HG03558 (cell line): ENCODE measurements around the gene SMIM5.

ENCODE experiments used
- ATAC-seq: cut with Tn5 transposase; IDR thresholded peaks from one replicate; pipeline ENCODE4 v1.9.1; 2021; ENCODE audit warnings: moderate number of reproducible peaks; ENCODE audit not compliant: unreplicated experiment; ENCODE audit errors: extremely low read depth

SMIM5 gene

GRCh38 chr17:75638893-75639292 lies 5.7 kb downstream of the SMIM5 start:
- no peak for ATAC-seq

- no peak for ATAC-seq
Observed at GRCh38 chr17:75639327-75639726, 6.1 kb downstream of the SMIM5 start.

DNA sequence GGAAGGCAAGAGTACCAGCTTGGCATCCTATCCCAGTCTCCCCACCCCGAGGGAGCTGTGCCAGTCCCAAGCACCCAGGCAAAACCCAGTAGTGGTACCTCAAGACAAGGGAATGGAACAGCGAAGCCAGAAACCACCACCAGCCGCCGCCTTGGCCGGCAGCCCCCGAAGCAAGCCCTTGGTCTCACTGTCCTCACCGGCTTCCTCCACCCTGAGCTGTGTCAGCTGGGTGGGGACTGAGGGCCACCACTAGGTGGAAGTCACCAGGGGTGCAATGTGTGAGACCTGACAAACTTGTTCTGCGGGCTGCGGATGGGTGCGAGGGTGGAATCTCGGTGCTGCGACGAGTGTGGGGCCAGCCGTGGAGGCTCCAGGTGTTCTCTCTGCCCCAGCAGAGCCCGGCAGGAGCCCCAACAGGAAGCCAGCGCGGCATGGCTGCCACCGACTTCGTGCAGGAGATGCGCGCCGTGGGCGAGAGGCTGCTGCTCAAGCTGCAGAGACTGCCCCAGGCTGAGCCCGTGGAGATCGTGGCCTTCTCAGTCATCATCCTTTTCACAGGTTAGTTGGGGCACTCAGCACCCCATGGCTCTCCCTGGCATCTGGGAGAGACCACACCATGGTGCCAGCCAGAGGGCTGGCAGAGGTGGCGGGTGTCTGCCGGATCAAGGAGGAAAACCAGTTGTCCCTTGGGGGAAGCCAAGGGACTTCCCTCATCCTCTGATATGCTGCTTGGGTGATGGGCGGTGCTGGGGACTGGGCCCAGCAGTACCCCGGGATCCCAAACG lies 6.7 kb downstream of the SMIM5 start:
- no peak for ATAC-seq

DNA sequence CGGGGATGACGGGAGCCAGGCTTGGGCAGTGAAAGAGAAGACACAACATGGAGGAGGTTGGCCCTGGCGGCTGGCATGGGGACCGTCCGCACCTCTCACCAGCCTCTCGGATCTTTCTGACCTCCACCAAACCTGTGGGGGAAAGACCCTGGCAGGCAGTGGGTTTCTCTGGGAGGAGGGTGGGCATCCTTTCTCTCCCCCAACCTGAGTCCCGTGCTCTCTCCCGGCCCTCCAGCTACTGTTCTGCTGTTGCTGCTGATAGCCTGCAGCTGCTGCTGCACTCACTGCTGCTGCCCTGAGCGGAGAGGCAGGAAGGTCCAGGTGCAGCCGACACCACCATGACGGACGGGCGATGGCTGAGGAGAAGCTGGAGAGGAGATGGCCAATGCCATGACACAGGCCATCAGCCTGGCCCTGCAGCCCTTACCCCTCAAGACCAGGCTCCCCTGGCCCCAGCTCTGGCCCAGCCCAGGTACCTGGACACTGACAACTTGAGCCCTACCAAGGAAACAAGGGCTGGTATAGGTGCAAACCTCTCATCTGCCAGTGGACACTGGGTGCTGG lies 7.4 kb downstream of the SMIM5 start:
- no peak for ATAC-seq

- no peak for ATAC-seq
Observed at GRCh38 chr17:75641343-75641742, 8.1 kb downstream of the SMIM5 start.

DNA sequence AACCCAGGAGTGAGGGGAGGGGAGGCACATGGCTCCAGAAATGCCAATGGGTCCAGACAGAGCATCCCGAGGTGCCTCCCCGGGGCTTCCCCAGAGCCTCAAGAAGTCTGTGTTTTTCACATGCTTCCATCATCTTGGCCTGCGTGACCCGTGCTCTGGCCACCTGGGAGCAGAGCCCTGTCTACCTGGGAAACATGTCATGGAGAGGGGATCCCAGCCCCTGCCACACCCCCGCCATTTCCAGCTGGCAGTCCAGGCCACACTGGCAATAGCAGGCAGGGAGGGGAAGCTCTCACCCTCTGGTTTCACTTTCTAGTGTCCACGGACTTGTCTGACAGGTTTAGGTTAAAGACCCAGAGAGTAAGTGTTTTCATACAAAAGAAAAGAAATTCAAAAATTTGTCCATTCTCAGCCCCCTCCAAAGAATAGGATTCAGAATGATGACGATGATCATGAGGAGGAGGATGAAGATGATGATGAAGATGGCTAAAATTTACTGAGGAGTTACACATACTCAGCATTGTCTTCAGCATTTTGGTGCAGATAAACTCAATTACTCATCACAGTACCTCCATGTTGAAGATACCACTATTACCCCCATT lies 9.0 kb downstream of the SMIM5 start:
- no peak for ATAC-seq

DNA sequence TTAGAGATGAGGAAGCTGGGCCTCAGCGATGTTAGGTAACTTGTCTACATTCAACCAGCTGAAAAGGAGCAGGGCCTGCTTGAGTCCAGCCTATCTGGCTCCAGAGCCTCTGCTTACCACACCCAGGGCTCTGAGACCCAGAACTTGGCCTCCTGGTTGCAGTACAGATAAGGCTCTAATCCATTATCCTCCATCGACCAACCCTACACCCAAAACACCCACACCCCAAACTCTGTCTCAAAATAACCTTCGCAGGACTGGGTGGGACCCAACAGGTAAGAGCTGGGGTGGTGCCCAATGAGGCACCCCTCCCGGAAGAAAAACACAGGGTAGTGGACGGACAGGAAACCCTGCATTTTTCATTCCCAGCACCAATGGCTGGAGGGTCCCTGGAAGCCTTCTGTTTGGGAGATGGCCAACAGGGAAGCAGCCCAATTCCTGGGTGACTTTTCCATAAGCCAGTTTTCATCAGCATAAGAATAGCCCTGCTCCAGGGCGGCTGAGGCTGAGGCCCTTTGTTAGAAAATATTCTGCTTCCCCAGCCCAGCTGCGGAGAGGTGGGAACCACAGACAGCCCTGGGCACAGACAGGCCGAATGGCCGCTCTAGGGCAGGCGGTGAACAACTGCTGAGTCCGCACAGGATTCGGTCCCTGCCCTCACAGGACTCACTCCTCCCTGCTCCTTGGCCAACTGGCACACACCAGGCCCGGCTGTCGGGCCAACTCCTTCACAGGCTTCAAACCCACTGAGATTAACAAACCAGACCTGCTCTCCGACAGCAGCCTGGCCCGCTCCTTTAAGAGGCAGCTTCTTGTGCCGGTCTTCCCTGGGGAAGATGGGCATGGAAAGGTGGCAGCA lies 9.8 kb downstream of the SMIM5 start:
- ATAC-seq = no peak

DNA sequence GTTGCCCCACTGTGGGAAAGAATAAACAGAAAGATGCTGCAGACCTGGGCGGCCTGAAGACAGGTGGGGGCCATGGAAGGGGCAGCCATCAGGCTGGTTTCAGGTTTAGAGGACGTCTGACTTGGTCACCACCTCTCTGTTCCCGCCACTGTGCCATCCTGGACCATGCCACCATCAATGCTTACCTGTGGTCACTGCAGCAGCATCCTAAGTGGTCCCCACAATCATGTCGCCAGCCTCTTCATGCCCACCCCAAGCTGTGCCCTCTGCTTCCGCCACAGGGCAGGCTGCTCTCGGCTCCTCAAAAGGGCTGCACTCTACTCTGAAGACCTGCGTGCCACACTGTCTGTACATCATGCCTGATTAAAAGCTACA lies 10.4 kb downstream of the SMIM5 start:
- no peak for ATAC-seq

DNA sequence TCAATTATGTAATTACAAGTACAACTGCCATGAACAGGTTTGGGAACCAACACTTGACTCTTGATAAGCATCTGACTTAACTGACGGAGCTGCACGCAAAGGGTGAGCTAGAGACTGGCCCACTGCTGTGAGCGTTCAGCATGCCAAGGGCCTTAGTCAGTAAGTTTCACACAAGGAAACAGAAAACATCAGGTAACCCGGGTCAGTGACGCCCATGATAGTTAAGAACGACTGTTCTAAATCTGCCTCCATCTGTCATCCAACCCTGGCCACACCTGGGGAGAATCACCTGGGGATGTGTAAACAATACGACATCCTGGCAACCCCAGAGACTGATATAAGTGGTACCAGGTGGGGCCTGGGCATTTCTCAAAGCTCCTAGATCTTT lies 12.3 kb downstream of the SMIM5 start:
- ATAC-seq = no peak

DNA sequence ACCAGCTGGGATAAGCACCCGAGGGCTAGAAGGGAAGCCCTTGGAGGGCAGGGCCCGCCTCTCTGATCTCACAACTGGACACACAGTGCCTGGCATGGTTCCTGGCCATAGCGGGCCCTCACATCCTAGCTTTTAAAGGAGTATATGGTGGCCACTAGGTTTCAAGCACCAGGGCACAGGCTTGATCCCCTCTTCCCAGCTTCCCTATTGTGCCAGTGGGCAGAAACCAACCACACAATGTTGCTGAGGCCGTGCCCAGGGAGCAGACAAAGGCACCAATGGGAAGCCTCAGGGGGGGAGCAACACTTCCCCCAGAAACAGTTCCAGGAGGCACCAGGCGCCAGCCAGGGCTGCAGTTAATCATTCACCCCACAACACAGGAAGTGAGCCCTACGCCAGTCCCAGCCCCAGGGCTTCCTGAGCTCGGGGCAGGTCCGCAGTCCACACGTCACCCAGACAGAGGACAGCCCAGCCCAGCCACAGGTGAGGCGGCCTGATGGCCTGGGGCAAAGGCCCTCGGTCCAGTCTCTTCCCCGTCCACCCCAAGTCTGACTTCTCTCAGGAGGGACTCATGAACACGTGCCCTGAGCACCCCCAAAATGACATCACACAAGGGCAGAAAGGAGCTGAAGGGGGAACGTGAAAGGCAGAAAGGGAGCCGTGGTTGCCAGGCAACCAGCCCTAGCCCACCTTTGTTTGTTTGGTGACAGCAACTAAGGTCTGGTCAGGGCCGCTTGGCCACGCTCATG lies 12.8 kb downstream of the SMIM5 start:
- ATAC-seq = no peak

- ATAC-seq = no peak
Observed at GRCh38 chr17:75646638-75646992, 13.4 kb downstream of the SMIM5 start.

- ATAC-seq = no peak
Observed at GRCh38 chr17:75647061-75647460, 13.8 kb downstream of the SMIM5 start.

DNA sequence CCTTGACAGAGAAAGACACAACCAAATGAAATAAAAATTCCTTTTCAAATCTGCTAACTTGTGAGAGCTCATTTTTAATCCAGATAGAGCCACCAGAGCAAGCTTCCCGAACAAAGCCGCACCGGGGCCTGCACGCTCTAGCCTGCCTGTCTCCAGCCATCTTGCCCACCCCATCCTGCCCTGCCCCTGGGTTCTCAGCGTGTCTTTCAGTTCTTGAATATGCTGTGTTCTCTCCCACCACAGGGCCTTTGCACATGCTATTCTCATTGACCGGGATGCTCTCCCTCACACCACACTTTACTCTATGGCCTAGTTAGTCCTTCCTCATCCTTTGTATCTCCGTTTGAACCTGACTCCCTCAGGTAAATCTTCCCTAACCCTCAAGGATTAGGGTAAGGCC lies 14.7 kb downstream of the SMIM5 start:
- ATAC-seq = no peak

DNA sequence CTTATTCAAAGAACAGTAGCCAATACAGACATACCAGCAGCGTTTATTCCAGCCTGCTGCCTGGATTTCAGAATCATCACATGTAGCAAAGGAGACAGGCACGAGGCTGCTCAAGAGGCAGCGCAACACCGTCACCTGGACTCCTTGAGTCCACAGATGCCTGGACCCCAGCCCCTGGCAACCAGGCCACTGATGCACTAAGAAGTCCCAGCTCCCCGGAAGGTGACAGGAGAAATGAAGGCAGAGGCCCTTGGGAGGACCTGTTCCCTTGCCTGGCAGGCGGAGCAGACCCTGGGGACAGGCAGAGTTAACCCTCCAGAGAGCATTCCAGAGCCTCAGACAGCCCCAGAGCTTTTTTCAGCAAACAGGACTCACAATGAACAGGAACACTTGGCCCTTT lies 16.5 kb downstream of the SMIM5 start:
- ATAC-seq = no peak

DNA sequence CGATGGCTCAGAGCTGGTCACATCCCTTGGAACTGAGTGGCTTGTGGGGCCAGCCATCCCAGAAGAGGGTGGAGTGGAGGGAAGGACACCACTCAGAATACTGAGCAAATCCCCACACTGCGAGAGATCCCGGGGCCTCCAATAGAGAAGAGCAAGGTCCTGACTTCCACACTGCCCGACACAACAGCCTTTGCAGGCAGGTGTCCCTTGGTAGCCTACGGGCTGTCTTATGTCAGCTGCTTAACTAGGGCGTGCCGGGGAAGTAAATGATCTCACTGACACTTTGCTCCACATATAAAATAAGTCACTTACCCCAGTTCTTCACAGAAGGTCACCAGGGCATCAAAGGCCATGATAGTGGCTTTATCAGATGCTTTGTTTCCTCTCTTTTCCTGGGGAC lies 17.6 kb downstream of the SMIM5 start:
- ATAC-seq = no peak

DNA sequence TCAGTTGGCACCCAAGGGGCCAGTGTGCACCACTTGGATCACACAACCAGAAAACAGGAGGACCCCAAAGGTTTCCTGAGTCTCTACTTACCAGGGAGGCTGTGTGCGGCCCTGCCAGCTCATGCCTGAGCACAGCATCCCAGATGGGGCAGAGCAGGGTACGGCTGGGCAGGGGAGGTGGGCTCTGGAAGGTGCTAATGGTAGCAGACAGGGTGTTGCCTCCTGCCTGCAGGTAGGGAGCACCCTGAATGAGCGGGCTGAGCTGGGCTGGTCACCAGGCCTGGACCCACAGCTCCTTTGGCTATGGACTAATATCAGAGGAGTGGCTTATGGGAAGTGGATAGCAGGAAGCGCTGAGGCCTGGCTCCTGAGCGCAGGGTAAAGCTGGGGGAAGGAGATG lies 19.1 kb downstream of the SMIM5 start:
- no peak for ATAC-seq

GRCh38 chr17:75652934-75653549 lies 19.8 kb downstream of the SMIM5 start:
- ATAC-seq = no peak

DNA sequence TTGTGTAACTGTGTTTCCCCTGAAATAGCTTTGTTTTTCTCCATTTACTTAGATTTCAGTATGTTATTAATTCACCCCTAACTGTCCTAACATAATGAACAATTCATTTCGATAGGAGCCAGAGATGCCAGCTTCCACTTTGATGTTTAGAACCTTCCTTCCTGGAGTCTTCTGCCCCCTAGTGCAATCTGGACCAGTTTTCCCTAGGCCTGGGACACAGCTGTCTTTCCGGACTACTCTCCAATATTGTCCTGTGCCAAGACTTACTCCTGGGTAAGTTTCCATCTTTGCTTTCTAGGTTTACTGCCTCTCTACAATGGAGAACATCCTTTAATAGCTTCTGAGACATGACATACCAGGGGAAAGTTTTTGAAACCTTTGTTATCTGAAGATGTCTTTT lies 20.9 kb downstream of the SMIM5 start:
- ATAC-seq = no peak

GRCh38 chr17:75658237-75658636 lies 25.0 kb downstream of the SMIM5 start:
- no peak for ATAC-seq

- ATAC-seq = no peak
Observed at GRCh38 chr17:75661531-75661930, 28.3 kb downstream of the SMIM5 start.
